Fibroblast of upper back skin (primary cell): ENCODE results near the gene ZBP1.

Experiments
- DNase-seq: peaks from one replicate; pipeline ENCODE4 v3.0.0-alpha.2; 2013

The ZBP1 gene

GRCh38 chr20:57596358-57596757 is 23.9 kb downstream of the ZBP1 start:
- no peak for DNase-seq

- DNase-seq = no peak
These were observed 24.9 kb downstream of the ZBP1 start for GRCh38 chr20:57595041-57596030.

- DNase-seq = no peak
These were observed 25.9 kb downstream of the ZBP1 start for GRCh38 chr20:57594092-57594951.

- DNase-seq = no peak
These were observed 26.9 kb downstream of the ZBP1 start for GRCh38 chr20:57593134-57593886.

- no peak for DNase-seq
These were observed 27.7 kb downstream of the ZBP1 start for GRCh38 chr20:57592263-57593092.

GRCh38 chr20:57591289-57592229 is 28.7 kb downstream of the ZBP1 start:
- no peak for DNase-seq

- DNase-seq = no peak
These were observed 29.5 kb downstream of the ZBP1 start for GRCh38 chr20:57590485-57591288.

GRCh38 chr20:57589728-57590484 is 30.3 kb downstream of the ZBP1 start:
- no peak for DNase-seq

GRCh38 chr20:57589123-57589727 is 31.0 kb downstream of the ZBP1 start:
- DNase-seq = no peak

GRCh38 chr20:57588596-57588995 is 31.6 kb downstream of the ZBP1 start:
- no peak for DNase-seq

GRCh38 chr20:57587989-57588377 is 32.2 kb downstream of the ZBP1 start:
- DNase-seq = no peak

- DNase-seq = no peak
These were observed 32.8 kb downstream of the ZBP1 start for GRCh38 chr20:57587278-57587988.

GRCh38 chr20:57586943-57587277 is 33.3 kb downstream of the ZBP1 start:
- no peak for DNase-seq

- no peak for DNase-seq
These were observed 33.8 kb downstream of the ZBP1 start for GRCh38 chr20:57586370-57586793.

GRCh38 chr20:57585466-57586213 is 34.6 kb downstream of the ZBP1 start:
- DNase-seq = no peak

- DNase-seq = no peak
These were observed 35.3 kb downstream of the ZBP1 start for GRCh38 chr20:57584768-57585461.
